ENCODE results near the gene VPS4B.

Gene VPS4B

DNA sequence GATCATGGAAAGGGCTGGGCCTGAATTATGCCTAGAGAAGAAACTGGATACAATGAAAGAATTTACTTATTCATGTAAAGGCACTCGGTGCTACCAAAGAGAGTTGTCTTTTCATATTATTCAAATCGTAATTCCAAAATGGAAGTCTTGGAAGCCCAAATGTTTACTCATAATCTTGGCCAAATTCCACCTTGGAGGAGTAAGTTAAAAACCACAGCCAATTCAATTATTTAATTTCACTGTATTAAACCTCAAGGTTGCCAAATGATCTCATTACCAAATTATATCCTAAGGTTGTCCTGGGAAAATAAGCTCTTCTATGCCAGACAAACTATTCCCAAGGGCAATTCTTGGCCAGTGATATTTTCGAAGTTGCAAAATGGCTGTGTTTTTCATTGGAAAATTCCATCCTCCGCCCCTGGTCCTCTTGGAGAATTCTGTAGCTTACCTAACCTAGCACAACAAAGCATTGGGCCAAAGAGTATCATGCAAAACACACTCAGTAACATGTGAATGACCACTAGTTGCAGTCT, 11.1 kb upstream of the VPS4B start:
- TF ChIP-seq, protein P1, sequence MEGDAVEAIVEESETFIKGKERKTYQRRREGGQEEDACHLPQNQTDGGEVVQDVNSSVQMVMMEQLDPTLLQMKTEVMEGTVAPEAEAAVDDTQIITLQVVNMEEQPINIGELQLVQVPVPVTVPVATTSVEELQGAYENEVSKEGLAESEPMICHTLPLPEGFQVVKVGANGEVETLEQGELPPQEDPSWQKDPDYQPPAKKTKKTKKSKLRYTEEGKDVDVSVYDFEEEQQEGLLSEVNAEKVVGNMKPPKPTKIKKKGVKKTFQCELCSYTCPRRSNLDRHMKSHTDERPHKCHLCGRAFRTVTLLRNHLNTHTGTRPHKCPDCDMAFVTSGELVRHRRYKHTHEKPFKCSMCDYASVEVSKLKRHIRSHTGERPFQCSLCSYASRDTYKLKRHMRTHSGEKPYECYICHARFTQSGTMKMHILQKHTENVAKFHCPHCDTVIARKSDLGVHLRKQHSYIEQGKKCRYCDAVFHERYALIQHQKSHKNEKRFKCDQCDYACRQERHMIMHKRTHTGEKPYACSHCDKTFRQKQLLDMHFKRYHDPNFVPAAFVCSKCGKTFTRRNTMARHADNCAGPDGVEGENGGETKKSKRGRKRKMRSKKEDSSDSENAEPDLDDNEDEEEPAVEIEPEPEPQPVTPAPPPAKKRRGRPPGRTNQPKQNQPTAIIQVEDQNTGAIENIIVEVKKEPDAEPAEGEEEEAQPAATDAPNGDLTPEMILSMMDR (IDR thresholded peaks at IDR 0.05; ENCODE audit: low read depth, low read length, missing control alignments) = no peak
- DNase-seq (ENCODE audit: extremely low read depth, low read depth) = no peak
- H3K4me3 ChIP-seq (replicated peaks; ENCODE audit: low read depth, low read length) = no peak overlapping the region

DNA sequence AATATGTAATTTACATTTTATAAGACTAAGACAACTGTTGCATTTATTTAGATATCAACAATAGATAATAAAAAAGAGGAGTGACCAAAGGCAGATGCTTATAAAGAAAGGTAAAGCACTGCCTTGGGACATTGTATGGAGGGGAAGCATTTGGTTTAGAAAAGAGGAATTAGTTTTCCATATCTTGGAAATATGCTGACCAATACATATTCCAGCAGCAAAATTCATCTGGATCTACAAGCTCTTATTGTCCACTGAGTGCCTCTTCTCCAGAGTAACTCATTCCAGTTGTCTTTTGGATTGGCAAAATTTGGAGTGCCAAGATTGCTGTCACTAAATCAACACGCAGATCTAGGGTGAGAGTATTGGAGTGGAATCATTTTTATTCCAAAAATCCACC, 8.9 kb upstream of the VPS4B start:
- TF ChIP-seq, protein P1 (IDR thresholded peaks at IDR 0.05; ENCODE audit: low read depth, low read length, missing control alignments) = no peak
- no peak overlapping the region for H3K4me3 ChIP-seq (replicated peaks; ENCODE audit: low read depth, low read length)
- DNase-seq (ENCODE audit: extremely low read depth, low read depth) = no peak

DNA sequence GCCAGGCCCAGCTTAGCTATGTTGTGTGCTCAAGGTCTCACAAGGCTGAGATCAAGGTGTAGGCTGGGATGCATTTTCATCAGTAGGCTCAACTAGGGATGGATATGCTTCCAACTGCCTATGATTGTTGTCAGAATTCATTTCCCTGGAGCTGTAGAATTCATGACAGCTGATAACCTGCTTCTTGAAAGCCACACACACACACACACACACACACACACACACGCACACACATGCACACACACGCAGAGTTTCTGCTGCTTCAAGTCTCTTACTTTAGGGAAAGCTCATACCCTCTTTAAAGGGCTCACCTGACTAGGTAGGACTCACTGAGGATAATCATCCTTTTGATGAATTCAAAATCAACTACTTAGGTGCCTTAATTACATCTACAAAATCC, 8.2 kb upstream of the VPS4B start:
- no peak overlapping the region for H3K4me3 ChIP-seq (replicated peaks; ENCODE audit: low read depth, low read length)
- TF ChIP-seq, protein P1 (IDR thresholded peaks at IDR 0.05; ENCODE audit: low read depth, low read length, missing control alignments) = no peak
- no peak for DNase-seq (ENCODE audit: extremely low read depth, low read depth)

DNA sequence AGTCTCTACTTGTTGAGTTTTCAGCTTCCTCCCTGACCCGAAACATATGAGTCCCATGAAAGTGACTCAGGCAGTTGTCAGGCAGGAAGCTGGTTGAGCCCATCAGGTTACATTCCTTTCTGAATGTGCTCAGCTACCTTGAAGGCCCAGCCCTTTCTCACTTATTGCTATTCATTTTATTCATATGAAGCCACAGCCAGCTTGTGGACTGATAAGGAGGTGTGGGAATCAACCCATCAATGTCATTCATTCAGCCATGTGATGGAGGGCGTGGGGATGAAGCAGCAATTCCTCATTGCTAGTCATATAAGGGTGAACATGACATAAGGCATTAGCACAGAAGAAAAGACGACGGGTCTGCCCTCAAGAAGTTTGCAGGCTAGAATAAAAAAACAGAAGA, 5.3 kb upstream of the VPS4B start:
- no peak for DNase-seq (ENCODE audit: extremely low read depth, low read depth)
- H3K4me3 ChIP-seq (replicated peaks; ENCODE audit: low read depth, low read length) = no peak overlapping the region
- TF ChIP-seq, protein P1 (IDR thresholded peaks at IDR 0.05; ENCODE audit: low read depth, low read length, missing control alignments) = no peak

DNA sequence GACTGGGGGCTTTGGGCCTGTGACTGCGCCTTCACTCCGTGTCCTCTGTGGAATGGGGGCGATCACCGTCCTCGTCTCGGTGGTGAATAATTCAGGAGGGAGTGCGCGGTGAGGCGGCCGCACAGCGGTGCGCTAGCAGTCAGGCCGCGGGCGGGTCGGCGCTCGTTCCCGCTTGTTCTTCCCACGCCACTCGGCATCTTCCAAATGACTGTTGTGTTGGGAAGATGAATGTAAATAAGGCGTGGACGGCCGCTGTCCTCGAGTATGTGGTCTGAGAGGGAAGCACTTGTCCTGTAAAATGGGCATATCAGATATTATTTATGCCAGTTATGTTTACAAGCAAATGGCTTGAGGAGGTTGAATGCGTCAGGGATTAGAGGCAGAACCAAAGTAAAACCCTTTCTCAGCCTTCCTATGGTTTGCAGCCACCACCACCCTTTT, 608 bp upstream of the VPS4B start:
- peak overlapping the region; percentile 83 for H3K4me3 ChIP-seq (replicated peaks; ENCODE audit: low read depth, low read length)
- TF ChIP-seq, protein P1 (IDR thresholded peaks at IDR 0.05; ENCODE audit: low read depth, low read length, missing control alignments) = no peak
- no peak for DNase-seq (ENCODE audit: extremely low read depth, low read depth)

DNA sequence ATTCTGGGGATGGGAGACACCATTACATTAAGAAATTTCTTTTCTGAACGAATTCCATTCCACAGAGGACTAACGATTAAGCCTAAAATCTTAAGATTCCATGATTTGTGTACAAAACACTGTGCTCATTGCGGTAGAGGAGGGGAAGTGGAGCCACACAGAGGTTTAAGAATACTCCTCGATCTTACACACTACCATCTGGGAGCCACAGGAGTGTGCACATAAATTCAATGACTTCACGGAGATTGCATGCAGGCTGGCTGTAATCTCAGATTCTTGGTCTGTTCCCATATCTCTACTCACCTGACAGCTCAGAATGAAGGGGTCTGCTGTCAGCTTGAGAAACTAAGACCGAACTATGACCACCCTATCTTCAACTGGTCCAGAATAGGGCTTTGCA, 762 bp downstream of the VPS4B start:
- TF ChIP-seq, protein P1 (IDR thresholded peaks at IDR 0.05; ENCODE audit: low read depth, low read length, missing control alignments) = no peak
- no peak for DNase-seq (ENCODE audit: extremely low read depth, low read depth)
- peak overlapping the region; percentile 83 for H3K4me3 ChIP-seq (replicated peaks; ENCODE audit: low read depth, low read length)

DNA sequence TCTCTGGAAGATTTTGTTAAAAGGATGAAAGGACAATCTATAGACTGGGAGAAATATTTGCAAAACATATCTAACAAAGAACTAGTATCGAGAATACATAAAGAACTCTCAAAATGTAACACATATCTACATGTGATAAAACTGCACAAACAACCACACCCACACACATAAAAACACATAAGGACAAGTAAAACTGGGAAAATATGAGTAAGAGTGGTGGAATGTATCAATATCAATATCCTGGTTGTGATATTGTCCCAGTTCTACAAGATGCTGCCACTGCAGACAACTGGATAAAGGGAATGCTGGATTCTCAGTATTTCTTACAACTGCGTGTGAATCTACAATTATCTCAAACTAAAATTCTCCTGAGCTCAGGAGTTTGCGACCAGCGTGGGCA, 9.3 kb downstream of the VPS4B start:
- no peak overlapping the region for H3K4me3 ChIP-seq (replicated peaks; ENCODE audit: low read depth, low read length)
- TF ChIP-seq, protein P1 (IDR thresholded peaks at IDR 0.05; ENCODE audit: low read depth, low read length, missing control alignments) = no peak
- DNase-seq (ENCODE audit: extremely low read depth, low read depth) = no peak

Measured in HFF-Myc (cell line).